Esophagus squamous epithelium (tissue), 4 donors: ENCODE results near the gene CCDC159.

Source experiments
- POLR2A ChIP-seq, 4 donors: fragments of 450-650 bp; IDR thresholded peaks; one replicate each; pipeline ENCODE4 v1.6.1; 2017; ENCODE audit warnings: antibody characterized with exemption in 4 of 4, mild to moderate bottlenecking in 4 of 4, moderate library complexity in 3 of 4
- TF ChIP-seq, protein P1 (sequence below), 6 experiments: fragments of 450-650 bp in 4 of 6; fragments of 200-600 bp in 2 of 6; sonication (generic) in 2 of 6; IDR thresholded peaks; one replicate each; pipeline ENCODE4 v1.5.1; 2016 to 2019; ENCODE audit warnings: antibody characterized with exemption in 6 of 6, mild to moderate bottlenecking in 4 of 6, moderate library complexity in 4 of 6

DNA sequence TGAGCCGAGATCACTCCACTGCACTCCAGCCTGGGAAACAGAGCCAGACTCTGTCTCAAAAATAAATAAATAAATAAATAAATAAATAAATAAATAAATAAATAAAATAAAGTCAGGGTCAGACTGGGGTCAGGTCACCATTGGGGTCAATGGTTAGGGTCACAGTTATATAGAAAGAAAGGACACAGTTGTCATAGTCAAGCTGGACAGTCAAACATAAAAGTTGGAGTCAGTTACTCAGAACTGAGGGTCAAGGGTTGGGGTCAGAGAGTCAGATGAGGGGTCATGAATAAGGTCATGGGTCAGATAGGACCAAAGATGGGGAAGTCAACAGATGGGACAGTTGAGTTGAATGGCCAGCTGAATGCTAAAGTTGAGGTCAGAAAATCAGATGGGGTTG, 54.5 kb downstream of the CCDC159 start:
- TF ChIP-seq, protein P1, sequence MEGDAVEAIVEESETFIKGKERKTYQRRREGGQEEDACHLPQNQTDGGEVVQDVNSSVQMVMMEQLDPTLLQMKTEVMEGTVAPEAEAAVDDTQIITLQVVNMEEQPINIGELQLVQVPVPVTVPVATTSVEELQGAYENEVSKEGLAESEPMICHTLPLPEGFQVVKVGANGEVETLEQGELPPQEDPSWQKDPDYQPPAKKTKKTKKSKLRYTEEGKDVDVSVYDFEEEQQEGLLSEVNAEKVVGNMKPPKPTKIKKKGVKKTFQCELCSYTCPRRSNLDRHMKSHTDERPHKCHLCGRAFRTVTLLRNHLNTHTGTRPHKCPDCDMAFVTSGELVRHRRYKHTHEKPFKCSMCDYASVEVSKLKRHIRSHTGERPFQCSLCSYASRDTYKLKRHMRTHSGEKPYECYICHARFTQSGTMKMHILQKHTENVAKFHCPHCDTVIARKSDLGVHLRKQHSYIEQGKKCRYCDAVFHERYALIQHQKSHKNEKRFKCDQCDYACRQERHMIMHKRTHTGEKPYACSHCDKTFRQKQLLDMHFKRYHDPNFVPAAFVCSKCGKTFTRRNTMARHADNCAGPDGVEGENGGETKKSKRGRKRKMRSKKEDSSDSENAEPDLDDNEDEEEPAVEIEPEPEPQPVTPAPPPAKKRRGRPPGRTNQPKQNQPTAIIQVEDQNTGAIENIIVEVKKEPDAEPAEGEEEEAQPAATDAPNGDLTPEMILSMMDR (IDR thresholded peaks at IDR 0.05), result no peak
- TF ChIP-seq POLR2A (IDR thresholded peaks at IDR 0.05), result no peak
